M059J (cell line): ENCODE results near the gene GATC. TPM values are rescaled to one million over a fixed set of nuclear protein-coding genes. Genes with fewer than 3 reads are reported as not detected.
"Not testable (repeated sequence)": the region's sequence is repeated elsewhere in the genome, so short reads cannot be mapped to it uniquely, and the experiment has no call there.

Source experiments
- DNase-seq: peaks from one replicate; pipeline ENCODE4 v3.0.0-alpha.2; 2012; ENCODE audit warnings: low read depth
- total RNA-seq: library from RNA; depleted of rRNA; stranded (reverse); fragments of >200 nt; shearing (Covaris generic); gene quantifications from 2 replicates; pipeline ENCODE4 v1.2.3, GENCODE V29; 2014

Gene GATC
- total RNA-seq, 1 experiment from 2014 or later, result 22.3 TPM

DNA sequence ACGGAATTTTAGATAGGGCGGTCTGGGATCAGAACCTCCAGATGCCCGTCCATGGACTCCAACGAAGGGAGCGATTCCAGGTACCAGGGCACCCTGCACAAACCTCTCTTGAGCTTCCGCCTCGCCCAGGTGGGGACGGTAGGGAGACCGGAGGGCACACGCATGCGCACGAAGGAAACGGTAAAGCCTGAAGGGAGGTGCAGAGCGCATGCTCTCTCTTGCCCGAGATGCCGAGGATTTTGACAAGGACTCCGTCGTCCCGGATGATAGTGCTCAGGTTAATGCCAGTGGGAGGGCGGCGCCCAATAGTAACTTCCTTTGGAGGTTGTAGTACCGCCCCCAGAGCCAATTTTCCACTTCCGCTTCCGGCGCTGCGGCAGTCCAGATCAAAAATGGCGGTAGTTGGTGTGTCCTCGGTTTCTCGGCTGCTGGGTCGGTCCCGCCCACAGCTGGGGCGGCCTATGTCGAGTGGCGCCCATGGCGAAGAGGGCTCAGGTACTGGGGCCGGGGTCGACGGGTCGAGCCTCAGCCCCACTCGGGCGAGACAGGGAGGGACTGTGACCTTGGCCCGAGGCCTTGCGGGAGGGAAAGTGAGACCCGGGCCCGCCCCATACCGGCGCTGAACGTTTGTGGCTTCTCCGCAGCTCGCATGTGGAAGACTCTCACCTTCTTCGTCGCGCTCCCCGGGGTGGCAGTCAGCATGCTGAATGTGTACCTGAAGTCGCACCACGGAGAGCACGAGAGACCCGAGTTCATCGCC lies 8.3 kb upstream of the GATC start, which contains the start of gene COX6A1:
Gene COX6A1, plus strand, starts transcription at position 379 of the 760 bp plus-strand sequence. Its CDS starts 14 bp downstream, at position 393.
- peak; percentile 98 for DNase-seq

DNA sequence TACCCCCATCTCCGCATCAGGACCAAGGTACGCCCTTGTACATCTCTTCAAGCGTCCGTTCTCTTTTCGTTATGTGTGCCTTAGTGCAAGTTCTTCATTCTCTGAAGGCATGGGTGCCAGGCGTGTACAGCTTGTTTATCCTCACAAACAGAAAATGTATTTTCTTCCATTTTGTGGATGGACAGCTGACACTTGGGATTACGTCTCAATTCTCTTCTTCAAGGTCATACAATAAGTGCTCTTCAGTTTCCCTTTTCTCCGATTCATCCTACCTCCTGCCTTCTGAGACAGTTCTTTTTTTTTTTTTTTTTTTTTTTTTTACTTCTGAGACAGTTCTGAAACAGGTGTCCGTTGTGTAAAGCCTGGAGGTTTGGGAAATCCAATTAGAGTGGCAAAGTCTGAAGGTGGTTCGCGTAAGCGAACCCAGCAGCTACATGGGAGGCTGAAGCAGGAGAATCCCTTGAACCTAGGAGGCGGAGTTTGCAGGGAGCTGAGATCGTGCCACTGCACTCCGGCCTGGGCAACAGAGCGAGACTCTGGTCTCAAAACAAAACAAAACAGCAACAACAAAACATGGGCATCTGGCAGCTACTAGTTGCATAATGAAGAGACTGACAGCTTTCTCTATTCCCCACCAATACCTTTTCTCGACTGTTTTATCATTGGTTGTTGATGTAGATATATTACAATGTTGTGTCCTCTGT lies 7.6 kb upstream of the GATC start:
- no peak for DNase-seq

DNA sequence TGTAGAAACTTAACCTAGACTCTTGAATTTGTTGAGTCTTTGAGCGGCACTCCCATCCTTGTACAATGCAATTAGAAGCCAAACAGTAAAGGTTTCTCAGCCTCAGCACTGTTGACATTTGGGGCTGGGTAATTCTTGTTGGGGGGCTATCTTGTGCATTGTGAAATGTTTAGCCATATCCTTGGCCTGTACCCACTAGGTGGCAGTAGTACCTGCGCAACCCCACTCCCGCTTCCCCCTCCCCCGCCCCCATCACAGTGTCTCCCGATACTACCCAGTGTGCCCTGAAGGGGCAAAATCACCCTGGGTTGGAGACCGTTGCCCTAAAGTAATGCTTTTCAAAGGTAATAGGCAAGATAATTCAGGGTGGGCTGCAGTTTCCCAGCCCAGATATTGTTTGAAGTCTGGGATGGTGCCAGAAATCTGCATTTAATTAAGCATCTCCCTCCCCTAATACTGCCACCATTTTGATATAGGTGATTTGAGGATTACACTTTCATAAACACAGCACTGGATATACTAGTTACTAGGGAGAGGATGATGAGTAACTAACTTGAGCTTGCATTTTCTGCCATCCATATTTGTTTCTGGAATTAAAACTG lies 6.5 kb upstream of the GATC start:
- peak; percentile 46 for DNase-seq

DNA sequence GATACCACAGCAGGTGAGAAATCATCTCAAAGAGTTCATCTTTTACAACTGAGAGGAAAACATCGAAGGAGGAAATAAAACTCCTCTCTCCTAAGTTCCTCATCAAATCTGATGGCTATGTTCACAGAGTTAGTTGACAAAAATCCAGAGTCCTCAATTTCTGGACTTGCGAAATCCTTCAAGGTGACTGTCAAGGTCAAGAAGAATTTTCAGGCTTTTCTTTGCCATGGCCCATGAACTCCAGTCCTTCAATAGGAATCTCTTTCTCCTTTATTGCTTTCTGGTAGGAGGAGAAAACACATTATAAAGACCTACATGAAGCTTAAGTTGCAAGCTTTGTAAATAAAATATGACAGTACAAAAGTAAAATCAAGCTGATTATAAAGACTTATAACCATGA lies 1.6 kb upstream of the GATC start:
- no peak for DNase-seq

DNA sequence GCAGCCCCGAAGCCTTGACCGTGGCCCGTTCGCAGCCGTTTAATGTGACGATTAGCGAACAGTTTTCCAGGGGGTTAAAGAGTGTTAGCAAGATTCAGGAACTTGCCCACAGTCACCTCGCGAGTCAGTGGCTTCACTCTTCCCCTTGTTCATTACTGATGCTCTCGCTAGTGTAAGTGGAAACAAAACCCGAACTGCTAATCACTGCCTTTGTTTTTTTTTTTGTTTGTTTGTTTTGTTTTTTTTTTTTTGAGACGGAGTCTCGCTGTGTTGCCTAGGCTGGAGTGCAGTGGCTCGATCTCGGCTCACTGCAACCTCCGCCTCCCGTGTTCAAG lies 567 bp downstream of the GATC start:
- not testable (repeated sequence) for DNase-seq

DNA sequence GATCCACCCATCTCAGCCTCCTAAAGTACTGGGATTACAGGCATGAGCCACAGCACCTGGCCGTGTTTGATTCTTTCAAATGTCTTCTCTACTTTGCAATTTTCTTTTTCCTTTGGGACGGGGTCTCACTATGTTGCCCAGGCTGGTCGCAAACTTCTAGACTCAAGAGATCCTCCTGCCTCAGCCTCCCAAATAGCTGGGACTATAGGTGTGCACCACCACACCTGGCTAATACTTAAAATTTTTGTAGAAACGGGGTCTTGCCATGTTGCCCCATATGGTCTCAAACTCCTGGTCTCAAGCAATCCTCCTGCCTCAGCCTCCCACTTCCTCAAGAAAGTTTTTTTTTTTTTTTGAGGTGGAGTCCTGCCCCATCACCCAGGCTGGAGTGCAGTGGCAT lies 1.7 kb downstream of the GATC start:
- DNase-seq, result no peak

DNA sequence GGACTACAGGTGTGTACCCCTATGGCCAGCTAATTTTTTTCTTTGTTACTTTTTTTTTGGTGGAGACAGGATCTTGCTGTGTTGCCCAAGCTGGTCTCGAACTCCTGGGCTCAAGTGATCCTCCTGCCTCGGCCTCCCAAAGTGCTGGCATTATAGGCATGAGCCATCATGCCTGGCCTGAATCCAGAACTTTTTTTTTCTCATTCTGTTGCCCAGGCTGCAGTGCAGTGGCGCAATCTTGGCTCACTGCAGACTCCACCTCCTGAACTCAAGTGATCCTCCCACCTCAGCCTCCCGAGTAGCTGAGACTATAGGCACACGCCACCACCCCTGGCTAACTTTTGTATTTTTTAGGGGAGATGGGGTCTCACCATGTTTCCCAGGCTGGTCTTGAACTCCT lies 6.3 kb downstream of the GATC start:
- peak; percentile 26 for DNase-seq

DNA sequence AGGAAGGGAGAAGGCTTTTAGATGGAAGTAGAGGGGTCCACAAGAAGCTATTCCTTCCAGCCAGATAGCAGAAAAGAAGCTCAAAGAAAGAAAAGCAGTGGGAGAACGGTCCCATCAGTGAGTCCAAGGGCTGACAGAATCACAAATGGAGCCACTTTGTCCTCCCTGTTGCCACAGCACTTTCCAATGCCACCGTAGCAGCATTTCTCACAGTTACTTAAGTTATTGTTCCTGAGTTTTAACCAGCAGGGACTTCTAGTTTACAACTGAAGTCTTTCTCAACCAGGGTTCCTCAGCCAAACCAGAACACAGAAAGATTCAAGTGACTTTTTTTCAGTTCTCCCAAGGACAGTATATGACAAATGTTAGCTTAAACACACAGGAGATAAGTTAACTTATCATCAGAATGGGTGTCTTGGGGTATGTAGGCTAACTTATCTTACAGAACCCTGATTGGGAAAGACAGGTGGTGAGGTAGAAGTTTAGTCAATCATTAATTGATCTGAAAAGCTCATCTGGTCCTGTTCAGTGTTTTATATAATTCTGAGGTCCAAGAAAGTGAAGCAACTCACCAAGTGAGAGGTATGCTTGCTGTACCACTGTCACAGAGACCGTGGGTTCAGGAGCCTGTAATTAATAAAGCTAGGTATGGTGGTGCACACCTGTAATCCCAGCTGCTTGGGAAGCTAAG lies 7.0 kb downstream of the GATC start:
- DNase-seq, result no peak

DNA sequence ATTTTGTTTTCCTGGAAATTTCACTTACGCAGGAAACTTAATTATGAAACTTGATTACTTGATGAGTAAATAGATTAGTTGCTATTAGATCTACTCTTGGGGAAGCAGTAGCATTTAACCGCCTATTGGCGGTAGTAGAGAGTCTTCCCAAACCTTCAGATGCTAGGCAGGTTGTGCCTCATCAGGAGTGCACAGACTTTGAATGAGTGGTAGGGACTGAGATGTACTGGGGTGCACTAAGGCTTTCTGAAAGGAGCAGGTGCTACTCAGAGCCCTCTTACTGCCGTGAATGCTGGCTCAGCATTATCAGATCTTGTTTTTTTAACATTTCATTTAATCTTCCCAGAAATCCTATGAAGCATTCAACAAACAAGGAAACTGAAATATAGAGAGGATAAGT lies 7.7 kb downstream of the GATC start:
- DNase-seq, result peak; percentile 35

DNA sequence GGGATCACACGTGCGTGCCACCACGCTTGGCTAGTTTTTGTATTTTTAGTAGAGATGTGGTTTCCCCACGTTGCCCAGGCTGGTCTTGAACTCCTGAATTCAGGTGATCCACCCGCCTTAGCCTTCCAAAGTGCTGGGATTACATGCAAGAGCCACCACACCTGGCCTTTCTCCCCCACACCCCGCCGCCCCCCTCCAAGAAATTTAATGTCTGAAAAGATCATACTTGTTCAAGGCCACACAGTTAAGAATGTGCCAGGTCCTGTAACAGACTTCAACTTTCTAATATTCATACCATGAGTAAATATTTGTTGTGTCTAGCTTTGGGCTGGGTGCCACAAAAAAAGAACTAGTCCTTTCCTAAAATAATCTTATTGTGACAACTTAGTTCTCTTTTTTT lies 9.1 kb downstream of the GATC start:
- DNase-seq, result no peak

DNA sequence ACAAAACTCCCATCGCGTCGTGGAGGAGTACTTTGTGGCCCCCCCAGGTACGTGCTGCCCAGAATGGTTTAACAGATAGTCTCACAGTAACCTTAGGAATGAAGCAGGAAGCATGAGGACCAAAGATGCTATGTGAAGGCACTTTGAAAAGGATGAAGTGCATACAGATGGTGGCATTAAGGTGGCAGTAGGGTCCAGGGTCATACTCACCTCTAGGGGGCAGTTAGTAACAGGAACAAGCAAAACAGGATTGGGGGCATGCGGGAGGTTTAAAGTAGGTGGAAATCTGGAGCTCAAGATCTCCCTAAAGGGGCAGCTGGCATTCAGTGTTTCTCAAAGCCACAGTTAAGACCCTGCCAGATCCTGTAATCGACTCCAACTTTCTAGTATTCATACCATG lies 10.9 kb downstream of the GATC start:
- no peak for DNase-seq

DNA sequence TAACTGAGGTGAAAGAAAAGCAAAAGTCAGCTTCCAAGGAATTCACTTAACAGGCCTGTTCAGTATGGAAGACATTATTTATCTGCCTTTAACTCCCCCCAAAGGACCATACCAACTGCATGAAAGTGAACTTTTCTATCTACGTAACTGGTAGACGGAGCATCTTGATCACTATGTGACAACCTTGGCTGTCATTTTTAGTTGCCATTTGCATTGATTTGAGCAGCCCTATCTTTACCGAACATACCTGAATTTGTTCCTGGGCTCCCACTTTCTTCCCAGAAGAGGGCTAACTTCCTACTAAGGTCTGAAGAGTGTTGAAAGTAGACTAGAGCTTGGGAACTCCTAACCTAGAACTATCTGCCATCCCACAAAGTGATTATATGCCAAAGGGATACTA lies 13.9 kb downstream of the GATC start:
- no peak for DNase-seq

DNA sequence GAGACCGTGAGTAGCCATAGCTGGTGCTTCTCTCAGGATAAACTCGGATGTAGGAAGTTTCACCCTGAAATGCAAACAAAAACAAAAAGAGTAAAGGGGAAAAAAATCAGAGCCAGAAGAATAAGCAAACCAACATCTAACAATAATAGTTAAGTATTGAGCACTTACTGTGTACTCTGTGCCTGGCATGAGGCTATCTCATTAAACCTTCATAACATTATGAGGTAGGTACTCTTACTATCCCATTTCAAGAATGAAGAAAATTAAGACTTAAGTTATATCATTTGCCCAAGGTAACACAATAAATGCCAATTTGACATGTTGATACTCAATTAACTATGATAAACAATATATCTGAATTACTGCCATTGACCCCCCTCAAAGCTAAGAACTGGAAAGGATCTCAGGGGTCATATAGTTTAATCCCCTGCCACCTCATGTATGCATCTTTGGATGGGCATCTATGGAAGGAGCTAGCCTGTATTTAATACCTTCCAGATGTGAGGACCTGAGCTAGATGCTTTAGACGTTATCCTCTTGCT lies 15.9 kb downstream of the GATC start:
- DNase-seq, result no peak

DNA sequence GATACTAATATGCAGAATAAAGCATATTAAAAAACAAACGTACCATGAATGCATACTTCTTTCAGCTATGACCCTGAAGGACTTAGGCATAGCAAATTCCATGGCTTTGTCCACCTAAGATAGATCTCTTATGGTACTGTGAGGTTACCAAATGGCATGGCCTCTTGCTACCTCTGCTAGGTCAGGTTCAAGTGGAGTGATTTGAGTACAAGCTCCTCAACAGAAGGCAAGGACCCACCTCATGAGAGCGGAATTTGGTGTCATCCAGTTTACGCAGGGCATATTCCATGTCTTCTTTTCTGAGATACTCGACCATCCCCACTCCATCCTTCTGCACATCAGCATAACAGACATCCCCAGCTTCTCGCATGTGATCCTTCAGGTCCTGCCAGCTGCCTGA lies 17.5 kb downstream of the GATC start:
- no peak for DNase-seq

DNA sequence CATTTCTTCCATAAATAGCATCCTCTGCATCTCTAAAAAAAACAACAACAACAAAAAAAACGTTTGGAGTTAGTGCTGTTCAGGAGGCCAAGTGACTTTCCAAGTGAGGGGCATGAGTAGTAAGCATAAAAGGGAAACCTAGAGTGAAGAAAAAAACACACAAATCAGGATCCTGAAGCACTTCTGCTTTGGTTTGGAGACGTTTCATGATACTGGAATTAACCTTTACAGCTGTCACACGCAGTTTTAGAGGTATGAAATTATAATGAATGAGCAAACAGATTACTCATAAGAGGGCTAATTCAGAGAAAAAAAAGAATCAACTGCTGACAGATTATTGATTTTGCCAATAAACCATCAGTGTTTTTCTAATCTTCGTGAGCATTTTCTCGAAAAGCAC lies 19.5 kb downstream of the GATC start:
- DNase-seq, result no peak

DNA sequence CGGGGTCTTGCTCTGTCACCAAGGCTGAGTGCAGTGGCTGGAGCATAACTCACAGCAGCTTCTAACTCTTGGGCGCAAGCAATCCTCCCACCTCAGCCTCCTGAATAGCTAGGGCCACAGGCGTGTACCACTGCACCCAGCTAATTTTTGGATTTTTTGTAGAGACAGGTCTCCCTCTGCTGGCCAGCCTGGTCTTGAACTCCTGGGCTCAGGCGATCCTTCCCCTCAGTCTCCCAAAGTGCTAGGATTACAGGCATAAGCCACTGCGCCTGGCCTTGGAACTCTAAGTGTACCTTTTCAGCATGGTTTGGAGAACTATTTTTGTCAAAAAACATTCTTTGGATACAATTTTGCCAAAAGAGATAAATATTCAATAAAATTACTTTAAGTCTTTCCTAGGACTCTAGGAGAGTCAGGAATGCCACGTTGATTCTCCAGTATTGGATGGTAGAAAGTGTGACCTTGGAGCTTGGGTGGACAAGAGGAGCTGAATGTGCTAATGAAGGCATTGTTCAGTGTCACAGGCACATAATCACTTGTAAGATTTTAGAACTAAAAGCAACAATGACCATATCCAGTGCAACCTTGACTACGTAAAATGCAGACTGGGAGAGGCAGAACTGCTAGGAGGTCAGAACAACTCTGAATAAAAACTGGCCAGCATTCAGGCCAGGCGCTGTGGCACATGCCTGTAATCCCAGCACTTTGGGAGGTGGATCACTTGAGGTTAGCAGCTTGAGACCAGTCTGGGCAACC lies 20.5 kb downstream of the GATC start:
- peak; percentile 42 for DNase-seq

DNA sequence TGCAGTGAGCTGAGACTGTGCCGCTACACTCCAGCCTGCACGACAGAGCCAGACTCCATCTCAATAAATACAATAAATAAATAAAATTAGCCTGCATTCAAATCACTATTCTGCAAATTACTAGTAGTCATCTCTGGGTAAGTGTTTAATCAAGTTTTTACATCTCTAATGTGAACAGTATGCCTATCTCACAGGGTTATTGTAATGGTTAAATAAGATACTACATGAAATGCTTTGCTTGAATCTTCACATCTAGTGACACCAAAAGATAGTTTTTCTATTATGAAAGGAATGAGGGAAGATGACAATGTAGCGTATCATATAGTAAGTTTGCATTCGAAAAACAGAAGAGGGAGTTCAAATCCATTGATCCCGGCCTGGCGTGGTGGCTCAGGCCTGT lies 21.2 kb downstream of the GATC start:
- DNase-seq, result no peak

DNA sequence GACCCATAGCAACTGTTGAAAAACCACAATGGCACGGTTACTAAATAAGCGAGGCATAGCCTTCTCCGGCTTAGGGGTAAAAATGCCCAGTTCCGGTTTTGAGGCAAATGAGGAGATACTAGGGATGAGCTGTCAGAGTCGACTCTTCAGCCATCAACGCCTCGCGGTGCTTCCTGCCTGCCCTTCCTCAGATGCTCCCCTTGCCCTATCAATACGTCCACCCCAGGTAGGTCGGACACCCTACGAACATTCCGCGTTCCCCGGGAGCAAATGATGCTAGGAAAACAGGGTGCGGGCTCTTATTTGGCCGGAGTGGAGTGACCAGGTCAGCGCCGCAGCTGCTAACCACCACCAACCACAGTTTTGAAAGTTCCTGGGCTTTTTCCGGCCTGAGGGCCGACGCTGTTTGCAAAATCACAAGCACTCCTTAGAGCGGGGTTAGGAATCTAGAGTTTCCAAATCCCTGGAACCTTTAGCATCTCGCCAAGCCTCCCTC lies 22.1 kb downstream of the GATC start:
- peak; percentile 70 for DNase-seq

DNA sequence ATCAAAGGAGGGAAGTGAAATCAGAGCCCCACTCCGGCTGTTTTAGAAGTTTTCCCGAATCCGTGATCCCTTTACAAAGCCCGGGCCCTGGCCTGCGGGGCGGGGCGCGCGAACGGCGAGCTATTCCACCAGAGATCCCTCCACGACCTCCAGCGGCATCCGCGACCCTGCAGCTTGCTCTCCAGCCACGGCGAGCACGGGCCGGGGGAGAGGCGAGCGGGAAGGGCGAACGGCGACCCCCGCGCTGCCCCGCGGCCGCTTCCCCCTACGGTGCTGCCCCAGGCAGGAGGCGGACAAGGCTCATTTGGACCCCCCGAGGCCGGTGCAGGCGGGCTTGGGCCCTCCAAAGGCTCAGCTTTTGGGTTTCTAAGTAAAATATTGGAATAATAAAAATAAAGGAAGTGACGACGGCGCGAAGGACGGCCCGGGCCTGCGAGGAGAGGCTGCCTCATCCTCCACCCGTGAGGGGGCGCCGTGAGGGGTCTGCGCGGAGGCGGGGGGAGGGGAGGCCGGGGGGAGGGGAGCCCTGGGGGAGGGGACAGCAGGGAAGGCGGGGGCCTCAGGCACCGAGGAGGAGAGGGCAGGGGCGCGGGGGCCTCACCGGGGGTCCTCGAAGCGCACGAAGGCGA lies 22.7 kb downstream of the GATC start:
- peak; percentile 13 for DNase-seq

DNA sequence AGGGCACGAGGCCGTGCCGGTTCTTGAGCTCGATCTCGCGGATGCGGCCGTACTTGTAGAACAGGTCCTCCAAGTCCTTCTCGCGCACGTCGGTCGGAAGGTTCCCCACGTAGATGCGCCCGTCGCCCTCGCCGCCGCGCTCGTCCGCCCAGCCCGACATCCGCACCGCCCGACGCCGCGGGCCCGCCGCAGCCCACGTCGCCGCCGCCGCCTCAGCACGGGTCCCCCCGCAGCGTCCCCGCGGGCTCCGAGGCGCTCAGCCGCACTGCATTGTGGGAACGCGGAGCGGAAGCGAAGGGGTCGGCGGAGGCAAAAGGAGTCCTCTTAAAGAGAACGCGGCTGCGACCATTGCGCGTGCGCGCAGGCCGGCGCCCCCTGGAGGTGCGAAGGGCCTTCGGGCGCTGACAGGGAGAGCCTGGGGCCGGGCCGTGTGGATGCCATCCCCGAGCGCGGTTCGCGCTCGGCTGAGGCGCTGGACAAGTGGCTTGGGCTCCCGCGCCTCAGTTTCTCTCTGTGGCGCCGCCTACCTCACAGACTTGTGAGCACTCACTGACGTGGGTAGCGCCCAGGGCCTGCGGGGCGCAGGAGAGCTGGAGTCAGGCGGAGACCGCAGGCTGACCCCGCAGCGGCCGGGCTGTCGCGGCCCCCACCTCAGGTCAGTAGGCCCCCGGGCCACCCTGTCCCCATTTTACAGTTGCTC lies 23.4 kb downstream of the GATC start, which contains the start of gene SRSF9:
Gene SRSF9, minus strand, starts transcription at position 299 of the 700 bp plus-strand sequence. Its CDS starts 139 bp downstream, at position 160.
- DNase-seq, result peak; percentile 93
